HT1080 (cell line): ENCODE data around the gene KLK8. TPM values are rescaled to one million over a fixed set of nuclear protein-coding genes. Genes with fewer than 3 reads are reported as not detected.
A peak's percentile ranks its signal among the peaks of the same experiment; 100 is the strongest.

Source experiments
- DNase-seq: peaks from one replicate; pipeline ENCODE4 v3.0.0-alpha.2; 2015; ENCODE audit warnings: low read depth
- polyA plus RNA-seq, 2 experiments: library from polyadenylated mRNA; depleted of rRNA; stranded (reverse); fragments of >200 nt; gene quantifications; 2 replicates each; pipeline ENCODE4 v1.2.3, GENCODE V29; 2015
- total RNA-seq: library from RNA; depleted of rRNA; stranded (reverse); fragments of >200 nt; shearing (Covaris generic); gene quantifications from 2 replicates; pipeline ENCODE4 v1.2.3, GENCODE V29; 2014; rRNA removed

Gene KLK8, protein sequence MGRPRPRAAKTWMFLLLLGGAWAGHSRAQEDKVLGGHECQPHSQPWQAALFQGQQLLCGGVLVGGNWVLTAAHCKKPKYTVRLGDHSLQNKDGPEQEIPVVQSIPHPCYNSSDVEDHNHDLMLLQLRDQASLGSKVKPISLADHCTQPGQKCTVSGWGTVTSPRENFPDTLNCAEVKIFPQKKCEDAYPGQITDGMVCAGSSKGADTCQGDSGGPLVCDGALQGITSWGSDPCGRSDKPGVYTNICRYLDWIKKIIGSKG
- total RNA-seq: not detected in 2 replicates
- polyA plus RNA-seq (2015; cell fraction: cytosol; rRNA removed): not detected in 2 replicates
- not detected in 2 replicates for polyA plus RNA-seq (2015; cell fraction: nucleus; rRNA removed)

DNA sequence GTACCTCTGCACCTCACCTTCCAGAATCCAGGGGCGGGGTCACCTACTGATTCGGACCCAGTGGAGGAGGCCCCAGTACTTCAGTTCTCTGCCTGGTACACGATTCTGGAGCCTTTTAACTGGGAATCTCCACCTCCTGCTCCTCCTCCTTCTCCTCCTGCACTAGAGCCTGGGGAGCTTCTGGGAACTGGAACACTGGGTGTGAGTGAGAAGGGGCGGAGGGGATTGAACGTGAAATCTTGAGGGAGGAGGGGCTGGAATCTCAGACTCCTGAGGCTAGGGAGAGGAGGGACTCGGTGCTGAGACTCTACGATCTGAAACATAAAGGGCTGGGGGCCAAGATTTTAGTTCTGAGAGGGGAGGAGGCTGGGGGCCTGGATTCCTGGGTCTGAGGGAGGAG is at the start of gene KLK8:
TSS of gene KLK8 (minus strand) at position 90 of the 400 bp plus-strand sequence. CDS start 437 bp downstream, outside the sequence.
- DNase-seq: no peak

DNA sequence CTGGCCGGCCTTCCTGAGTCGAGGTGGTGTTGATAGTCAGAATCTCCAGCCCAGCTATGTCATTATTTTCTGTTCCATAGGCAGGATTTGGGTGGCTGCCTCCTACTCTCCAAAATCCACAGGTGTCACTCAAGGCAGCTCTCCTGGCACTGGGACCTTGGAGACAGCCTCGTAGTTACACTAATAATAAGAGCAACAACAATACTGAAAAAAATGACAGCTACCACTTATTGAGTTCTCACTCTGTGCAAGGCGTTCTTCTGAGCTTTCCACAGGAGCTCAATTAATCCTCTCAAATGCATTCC is 45.6 kb upstream of the KLK8 start:
- DNase-seq: no peak

DNA sequence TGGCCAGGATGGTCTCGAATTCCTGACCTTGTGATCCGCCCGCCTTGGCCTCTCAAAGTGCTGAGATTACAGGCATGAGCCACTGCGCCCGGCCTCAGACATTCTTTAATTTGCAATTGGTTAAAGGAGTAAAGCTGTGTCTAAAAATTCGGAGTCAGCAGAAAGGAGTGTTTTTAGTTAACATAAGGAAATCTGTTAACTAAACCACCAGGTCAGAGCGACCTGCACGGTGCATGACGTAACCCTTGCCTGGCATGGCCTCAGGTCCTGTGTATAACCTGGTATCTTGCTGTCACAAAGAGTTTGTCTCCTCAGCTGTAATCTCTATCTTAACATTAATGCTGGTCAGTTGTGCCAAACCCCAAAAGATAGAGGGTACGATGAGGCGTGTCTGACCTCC is 42.9 kb upstream of the KLK8 start:
- no peak for DNase-seq

DNA sequence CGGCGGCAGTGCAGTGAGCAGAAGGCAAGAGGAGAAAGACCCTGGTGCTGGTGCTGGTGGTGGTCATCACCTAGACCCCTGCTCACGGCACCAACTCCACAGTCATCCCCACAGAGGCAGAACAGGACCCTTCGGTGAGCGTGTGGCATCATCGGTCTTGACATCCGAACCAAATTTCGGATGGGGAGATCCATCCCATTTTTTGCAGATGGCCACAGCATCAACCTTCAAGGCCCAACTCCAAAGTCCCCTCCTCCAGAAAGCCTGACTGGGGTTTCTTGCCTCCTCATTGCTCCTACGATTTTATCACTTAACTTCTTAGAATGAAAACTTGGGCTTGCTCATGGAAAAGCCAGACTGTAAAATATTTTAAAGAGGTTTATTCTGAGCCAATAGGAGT is 42.1 kb upstream of the KLK8 start:
- no peak for DNase-seq

DNA sequence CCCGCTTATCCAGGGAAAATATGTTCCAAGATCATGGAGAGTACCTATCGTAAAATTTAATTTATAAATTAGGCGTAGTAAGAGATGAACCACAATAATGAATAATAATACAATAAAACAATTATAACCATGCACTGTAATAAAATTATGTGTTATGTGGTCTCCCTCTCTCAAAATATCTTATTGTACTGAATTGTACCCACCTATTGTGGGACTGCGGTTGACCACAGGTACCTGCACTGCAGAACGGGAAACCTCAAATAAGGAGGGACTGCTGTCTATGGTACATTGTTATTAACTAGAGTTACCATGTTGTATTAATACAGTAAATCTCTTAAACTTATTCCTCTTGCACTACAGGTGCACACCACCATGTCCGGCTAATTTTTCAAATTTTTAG is 38.7 kb upstream of the KLK8 start:
- no peak for DNase-seq

DNA sequence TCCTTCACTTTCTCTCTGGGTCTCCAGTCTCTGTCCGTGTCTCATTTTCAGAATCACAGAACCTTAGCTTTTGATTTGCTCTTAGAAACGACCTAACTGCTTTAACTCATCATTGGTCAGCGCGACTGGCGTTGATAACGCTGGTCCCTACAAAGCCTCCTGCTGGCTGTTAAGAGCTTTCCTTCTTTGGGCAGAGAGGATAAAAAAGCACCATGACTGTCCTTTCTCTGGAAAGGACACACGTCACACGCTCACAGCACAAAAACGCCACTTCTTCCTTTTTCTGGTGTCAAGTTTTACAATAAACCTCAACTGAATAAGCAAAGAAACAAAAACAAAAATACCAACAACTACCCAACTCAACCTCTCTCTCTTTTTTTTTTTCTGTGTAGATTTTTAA is 35.1 kb upstream of the KLK8 start:
- DNase-seq: no peak

DNA sequence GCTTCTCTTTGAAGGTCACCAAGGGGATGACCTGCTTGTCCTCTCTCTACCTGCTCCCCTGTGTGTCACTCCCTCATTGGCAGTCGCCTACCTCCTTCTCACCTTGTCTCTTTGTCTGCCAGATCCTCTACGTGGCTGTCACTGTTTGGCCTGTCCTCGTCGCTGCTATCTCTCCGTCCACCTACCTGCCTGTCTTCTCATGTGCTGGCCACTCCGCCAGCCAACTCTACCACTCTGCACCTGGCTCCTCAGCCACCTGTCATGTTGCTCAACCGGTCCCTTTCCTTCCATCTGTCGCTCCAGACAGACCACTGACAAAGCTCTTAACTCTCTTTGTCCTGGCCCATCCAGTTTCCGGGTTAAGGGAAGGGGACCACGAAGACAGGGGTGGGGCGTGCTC is 33.3 kb upstream of the KLK8 start, which contains the start of gene KLK12:
TSS of gene KLK12 (minus strand) at position 299 of the 400 bp plus-strand sequence. CDS start 381 bp downstream, outside the sequence.
- DNase-seq: no peak

DNA sequence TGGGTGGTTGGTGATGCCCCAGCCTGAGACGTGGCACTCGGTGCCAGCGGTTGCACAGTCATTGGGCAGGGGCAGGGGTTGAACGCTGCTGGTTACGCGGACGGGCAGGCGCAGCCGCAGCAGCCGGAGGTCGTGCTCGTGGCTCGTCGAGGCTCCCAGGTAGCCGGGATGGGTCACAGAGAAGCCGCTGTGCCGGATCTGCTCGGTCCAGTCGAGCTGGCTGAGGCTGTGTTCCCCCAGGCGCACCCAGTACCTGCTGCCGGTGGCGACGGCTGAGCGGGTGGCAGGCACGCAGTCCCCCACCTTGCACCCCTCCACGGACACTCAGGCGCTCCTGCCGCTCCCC is 30.4 kb upstream of the KLK8 start:
- no peak for DNase-seq

DNA sequence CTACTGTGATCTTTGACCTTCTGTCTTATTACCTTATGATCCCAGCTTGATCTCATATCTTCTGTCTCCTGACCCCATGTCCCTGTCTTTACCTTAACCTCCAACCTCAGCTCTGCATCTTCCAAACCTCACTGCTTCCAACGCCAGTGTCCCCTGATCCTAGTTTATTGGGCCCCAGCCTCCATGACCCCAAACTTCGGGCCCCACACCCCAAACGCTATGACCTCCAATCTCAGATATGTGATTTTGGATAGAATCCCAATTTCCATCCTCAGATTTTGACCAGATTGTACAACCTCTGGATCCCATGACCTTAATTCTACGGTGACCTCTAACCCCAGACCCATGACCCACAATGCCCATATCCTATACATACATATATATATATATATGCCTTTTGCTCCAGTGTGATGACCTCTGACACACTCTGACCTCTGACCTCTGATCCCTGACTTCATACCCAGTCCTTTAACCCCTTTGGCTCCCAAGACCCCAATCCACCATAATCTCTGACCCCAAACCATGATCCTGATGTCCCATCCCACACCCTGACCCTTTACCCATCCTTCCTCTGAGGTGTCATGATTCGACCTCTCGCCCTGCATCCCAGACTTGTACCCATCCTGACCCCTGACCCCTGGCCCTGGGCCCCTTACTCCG is 29.9 kb upstream of the KLK8 start:
- no peak for DNase-seq

DNA sequence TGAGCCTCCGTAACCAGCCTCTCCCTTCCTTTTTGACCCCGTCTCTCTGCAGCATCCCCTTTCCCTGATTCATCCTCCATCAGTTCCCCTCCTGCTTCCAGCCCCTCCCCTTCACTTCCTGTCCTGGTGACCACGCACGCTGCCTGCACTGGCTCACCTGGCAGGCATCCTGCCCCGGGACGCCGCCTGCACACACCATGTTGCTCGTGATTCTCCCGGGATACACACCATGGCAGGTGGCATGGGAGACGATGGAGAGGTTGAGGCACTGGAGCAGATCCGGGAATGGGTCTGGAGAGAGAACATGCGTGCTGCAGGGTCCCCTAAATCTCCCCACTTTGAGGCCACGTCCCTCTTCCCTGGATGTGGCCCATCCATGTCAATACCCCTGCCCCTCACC is 29.2 kb upstream of the KLK8 start:
- no peak for DNase-seq

DNA sequence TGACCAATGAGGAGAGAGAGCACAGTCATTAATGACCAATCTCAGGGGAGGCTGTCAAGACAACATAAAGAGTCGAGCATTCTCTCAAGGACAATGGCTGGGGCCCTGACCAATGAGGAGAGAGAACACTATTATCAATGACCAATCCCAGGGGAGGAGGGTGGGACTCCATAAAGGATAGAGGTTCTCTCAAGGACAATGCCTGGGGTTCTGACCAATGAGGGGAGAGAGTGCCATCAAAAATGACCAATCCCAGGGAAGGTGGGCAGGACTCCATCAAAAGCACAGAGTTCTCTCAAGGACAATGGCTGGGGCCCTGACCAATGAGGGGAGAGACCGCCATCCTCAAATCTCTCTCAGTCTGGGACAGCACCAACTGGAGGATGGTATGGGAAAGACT is 28.3 kb upstream of the KLK8 start:
- DNase-seq: peak; percentile 12

DNA sequence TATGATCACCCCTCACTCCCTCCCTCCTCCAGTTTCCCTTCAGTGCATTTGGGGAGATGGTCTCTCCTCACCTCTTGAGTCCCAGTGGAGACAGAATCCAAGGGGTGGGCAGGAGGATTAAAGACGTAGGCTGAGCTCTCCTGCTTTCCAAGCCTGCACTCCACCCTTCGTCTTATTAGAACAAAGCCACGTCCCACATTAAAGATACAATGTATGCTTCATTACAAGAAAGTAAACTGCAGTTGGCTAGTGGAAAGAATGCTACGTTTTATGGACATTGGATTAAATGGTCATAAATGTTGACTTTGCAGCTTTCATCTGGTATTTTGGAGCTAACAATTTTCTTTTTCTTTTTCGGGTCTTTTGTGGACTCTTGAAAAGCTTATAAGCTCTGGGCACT is 26.5 kb upstream of the KLK8 start:
- DNase-seq: no peak

DNA sequence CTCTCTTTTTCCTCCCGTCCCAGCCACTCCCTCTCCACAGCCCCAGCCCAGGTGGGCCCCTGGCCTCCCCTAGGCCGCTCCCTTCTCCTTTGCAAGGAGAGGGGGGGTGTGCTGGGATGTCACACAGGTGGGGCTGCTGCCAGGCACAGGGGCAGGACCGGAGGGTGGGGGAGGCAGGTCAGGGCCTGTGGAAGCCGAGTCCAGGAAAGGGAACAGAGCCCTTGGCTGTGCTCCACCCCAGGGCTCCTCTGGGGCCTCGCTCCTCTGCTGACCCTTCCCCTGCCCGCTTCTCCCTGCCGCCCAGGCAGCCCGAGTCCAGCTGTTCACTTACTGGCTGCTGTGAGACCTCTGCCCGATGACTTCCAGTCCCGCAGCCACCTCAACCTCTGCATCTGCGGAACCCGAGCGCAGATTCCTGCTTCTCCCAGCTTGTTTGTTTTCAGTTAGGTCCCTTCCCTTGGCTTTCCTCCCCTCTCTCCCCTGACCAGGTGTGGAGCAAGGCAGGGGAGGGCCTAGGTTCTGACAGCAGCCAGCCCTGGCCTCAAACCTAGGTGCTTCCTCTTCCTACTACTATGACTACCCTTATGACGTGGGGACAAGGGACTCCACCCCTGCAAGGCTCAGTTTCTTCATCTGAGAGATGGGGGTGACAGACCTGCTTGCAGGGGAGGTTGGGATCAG is 25.9 kb upstream of the KLK8 start:
- no peak for DNase-seq

DNA sequence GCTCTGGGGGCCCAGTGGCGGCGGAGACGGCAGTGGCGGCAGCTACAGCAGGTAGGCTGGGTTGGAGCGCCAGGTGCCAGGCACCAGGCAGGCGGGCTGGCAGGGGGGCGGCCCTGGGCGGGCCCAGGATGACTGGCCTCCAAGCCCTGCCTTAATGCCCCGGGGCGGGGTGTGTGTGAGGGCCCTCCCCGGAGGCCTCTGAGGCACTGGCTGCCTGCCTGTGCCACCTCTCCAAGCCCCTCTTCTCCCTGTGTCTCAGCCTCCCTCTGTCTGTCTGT is 25.1 kb upstream of the KLK8 start, which contains the start of gene KLK11:
TSS of gene KLK11 (minus strand) at position 63 of the 278 bp plus-strand sequence. CDS start 985 bp downstream, outside the sequence.
- DNase-seq: no peak

DNA sequence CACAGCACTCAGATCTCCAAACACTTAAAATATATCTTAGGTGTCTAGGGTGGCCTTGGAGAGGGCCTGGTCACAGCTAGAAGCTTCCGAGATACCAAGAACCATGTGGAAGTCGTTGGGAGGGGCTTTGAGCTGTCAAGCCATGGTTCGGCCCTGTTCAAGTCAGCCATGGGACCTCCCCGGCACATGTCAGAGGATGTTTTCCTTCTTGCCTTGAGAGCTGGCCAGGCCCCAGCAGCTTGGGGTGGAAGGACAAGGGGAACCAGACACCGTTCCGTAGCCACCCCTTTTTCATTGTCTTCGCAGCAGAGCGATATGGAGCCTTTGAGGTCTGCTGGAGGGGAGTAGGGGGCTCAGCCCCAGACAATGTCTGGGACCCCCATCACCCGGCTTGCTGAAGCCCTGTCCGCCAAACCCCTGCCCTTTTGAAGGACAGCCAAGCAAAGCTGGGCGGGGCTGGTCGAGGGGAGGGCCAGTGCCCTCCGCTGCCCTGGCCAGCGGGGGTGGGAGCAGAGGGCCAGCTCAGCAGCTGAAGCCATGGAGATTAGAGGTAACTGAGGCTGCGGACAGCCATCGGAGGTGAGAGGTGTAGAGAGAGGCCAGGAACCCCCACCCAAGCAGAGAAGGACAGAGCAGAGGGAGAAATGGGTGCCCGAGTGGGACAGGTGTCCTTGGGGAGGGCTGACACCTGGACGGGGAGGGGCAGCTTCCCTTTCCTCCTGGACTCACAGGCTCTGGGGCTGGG is 24.6 kb upstream of the KLK8 start:
- no peak for DNase-seq

DNA sequence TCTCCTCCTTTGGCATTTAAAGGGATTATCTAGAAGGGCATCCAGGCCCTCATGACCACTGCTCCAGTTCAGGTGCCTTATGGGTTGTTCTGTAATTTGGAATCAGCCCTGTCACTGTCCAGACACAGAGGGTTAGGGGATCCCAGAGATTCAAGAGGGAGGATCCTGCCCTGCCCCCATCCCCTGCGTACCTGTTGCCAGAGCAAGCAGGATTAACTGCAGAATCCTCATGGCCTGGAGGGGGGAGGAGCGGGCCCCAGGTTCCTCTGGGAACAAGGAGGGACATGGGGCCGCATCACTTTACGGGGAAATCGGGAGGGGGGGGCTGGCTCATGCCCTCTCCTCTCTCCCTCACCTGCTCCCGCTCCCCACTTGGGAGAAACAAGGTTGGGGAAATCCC is 24.0 kb upstream of the KLK8 start:
- no peak for DNase-seq

DNA sequence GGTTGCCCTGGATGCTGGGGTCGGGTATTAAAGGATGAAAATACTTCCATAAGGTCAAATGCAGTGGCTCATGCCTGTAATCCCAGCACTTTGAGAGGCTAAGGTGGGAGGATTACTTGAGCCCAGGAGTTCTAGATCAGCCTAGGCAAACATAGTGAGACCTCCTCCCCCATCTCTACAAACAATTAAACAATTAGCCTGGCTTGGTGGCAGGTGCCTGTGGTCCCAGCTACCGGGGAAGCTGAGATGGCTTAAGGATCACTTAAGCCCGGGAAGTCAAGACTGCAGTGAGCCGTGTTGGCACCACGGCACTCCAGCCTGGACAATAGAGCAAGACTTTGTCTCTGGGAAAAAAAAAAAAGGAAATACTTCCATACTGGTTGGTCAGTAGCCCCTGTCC is 23.5 kb upstream of the KLK8 start:
- no peak for DNase-seq

DNA sequence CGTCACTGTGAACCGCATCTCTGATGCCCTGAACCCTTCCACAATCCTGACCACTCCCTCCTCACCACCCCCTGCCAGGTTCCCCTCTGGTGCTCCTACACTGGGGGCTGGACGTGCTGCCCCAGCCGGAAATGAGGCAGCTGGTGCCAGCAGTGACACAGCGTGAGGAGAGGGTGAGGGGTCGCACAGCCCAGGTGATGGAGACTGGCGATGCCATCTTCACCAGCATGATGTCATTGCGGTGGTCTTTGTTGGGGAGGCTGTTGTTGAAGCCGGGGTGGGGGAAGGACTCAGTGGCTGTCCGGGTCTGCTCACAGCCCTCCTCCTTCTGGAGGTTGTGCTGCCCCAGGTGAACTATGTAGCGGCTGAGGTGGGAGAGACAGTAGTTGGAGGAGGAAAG is 22.5 kb upstream of the KLK8 start:
- DNase-seq: no peak

DNA sequence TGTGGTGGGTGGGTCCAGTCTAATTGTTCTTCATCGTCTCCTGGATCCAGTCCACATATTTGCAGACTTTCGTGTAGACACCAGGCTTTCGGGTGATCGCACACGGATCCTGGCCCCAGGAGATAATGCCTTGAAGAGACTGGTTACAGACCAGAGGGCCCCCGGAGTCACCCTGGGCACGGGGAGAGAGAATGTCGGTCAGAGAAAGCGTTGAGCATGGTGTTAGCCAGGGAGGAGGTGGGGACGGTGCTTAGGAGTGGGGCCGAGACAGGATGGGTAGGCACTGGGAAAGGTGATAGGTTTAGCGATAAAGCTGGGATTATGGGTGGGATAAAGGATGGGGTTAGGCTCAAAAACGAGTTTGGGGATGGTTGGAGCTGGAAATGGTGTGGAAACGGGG is 21.1 kb upstream of the KLK8 start:
- no peak for DNase-seq

DNA sequence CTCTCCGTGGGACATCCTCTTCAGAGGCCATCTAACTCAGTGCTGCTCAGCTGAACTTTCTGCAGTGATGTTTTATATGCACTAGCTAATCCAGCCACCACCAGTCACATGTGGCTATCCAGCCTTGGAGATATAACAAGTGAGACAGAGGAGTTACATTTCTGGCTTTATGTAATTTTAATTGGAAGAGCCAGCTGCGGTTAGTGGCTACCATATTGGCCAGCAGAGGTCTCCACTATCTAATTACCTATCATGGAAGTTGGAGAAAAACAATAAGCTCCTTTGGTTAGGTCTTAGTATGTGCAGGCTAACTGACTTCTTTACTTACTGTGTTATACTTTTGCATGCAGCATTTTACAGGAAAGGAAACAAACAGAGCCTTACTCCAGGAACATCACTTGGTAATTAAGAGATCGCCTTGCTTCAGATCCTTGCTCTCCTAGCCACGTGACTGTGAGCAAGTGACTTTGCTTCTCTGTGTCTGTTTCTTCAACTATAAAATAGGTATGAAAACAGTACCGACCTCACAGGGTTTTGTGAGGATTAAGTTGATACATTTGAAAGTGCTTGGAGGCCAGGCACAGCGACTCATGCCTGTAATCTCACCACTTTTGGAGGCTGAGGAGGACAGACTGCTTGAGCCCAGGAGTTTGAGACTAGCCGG is 19.7 kb upstream of the KLK8 start:
- DNase-seq: peak; percentile 59

DNA sequence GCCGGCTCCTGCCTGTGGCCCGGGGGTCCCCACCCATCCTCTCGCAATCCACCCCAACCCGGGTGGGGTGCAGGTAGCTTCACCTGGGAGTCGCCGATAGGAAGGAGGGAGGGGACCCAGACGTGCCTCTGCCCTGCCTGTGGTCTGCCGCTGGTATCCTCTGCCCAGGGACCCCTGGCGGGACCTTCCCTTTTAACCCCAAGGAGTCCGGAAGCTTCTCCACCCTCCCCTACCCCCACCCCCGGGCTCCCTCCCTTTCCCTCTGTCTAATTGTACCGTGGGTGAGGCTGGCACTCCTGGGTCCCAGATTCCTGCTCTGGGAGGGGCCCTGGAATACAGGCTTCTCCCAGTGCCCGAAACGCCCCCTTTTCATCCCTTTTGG is 18.1 kb upstream of the KLK8 start, which contains the start of gene KLK10:
TSS of gene KLK10 (minus strand) at position 166 of the 382 bp plus-strand sequence. CDS start 579 bp downstream, outside the sequence.
- DNase-seq: no peak
